Measurements from ENCODE around the gene CRABP1. TPM values are rescaled to one million over a fixed set of nuclear protein-coding genes. Genes with fewer than 3 reads are reported as not detected.

Gene CRABP1
- total RNA-seq, 1 donor from 2014 or later: 10.5 TPM

DNA sequence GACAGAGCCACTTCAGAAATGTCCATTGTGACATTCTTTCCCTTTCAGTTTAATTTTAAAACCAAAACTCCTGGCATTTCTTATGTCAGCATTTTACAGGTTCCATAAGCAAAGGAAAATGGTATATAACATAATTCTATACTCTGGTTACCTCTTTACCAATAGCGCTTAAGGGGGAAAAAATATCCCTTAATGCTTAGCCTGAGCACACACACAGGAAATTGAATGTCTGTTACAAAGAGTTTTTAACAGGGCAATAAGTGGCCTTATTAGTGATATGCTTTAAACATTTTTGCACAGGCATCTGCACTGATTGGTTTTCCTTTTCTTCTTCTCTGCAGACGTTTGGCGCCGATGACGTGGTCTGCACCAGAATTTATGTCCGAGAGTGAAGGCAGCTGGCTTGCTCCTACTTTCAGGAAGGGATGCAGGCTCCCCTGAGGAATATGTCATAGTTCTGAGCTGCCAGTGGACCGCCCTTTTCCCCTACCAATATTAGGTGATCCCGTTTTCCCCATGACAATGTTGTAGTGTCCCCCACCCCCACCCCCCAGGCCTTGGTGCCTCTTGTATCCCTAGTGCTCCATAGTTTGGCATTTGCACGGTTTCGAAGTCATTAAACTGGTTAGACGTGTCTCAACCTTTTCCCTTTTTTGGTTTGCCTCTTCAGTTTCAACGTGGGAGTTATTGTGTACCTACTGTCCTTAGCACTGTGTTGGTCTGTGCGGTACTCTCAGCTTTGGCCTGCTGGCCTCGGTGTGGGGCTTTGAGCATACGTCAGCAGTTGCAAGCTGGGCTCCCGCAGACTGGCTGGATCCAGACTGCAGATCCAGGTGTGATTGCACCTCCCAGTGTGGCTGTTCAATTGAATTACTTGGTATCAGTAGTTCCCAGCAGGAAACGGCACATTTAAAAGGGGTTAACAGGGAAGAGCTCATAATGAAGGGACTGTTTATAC lies 7.7 kb downstream of the CRABP1 start:
- DNase-seq: no peak

DNA sequence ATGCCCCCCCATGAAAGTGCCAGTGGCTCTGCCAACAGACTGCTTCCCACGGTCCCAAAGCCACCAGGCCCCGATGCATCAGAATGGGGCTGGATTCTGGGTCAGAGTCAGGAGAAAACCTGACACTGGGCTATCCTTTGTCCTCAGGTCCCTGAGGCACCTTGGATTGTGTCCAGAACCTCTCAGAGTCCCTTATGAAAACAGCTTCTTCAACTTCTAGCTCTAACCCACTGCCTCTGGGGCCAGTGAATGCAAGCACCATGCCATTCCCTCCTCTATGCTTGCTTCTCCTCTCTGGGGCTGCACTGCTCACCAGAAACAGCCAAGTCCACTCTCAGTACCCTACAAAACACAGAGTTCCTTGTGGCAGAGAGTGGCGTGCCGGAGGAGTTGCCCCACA lies 9.9 kb downstream of the CRABP1 start:
- no peak for DNase-seq

DNA sequence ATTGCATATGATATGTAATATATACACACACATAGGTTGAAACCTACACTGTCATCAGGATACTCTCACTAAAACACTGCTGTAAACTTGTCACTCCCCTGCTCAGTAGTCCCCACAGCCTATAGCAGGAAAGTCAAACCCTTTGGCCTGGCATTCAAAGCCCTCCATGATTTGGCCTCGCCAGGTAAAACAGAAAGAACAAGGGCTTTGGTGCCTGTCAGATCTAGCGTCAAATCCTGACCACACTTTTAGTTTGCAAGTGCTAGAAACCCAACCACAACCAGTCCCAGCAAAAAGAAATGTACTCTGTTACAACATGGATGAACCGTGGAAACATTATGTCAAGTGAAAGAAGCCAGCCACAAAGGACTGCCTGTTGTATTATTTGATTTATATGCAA lies 11.4 kb downstream of the CRABP1 start:
- no peak for DNase-seq

DNA sequence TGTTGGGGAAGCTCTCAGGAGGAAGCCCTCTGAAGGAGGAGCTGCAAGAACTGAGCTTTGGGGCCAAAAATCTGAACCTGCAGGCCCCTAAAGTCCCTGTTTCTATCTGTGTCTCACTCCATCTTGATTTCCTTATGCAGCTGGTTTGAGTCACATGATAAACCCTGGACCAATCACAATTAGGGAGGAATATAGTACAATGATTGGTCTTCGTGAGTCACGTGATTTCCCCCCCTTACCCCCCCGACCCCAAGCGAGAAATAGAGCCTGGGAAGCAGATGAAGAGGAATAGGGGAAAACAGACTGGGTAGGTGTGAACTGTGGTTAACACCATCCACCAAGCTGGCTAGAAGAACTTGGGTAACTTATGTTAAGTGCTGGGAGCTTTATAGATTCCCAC lies 12.9 kb downstream of the CRABP1 start:
- no peak for DNase-seq

DNA sequence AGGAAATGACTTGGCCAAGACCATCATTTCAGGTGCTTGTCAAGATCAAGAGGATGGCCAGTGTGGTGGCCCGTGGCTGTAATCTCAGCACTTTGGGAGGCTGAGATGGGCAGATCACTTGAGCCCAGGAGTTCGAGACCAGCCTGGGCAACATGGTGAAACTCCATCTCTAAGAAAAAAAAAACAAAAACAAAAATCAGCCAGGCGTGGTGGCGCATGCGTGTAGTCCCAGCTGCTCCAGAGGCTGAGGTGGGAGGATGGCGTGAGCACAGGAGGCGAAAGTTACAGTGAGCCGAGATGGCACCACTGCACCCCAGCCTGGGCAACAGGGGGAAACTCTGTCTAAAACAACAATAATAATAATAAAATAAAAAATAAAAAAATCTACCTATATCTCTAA lies 15.0 kb downstream of the CRABP1 start:
- DNase-seq: no peak

DNA sequence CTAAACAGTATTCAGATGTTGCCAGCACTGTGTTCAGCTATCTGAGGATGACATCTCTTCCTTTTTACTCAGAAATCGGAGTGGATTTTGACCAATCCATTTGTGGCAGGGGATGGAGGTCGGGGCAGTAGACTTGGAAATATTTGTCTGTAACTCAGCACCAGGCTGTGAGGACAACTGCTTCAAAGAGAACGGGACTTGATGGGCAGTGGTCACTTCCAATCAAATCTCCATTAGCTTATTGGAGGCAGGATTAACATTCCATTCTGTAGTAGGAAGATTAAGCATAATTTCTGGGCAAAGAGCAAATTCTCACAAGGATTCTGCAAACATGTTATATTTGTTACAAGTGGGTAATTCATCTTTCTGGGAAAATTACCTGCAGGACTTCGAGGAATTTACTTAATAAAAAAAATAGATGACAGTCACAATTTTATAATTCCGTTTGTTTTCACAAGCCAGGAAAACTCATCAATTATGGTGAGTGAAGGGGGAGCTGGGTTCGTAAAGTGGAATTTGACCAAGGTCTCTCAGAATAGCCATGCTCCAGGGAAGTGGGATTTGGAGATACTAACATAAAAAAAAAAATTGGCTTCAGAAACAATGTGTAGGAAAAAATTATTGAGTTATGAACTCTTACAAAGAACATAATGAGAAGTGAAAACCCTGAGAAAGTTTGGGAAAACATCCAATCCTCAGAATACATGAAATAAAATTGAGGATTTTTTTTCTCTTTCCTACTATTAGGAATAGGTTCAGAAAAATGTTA lies 18.1 kb downstream of the CRABP1 start:
- no peak for DNase-seq

DNA sequence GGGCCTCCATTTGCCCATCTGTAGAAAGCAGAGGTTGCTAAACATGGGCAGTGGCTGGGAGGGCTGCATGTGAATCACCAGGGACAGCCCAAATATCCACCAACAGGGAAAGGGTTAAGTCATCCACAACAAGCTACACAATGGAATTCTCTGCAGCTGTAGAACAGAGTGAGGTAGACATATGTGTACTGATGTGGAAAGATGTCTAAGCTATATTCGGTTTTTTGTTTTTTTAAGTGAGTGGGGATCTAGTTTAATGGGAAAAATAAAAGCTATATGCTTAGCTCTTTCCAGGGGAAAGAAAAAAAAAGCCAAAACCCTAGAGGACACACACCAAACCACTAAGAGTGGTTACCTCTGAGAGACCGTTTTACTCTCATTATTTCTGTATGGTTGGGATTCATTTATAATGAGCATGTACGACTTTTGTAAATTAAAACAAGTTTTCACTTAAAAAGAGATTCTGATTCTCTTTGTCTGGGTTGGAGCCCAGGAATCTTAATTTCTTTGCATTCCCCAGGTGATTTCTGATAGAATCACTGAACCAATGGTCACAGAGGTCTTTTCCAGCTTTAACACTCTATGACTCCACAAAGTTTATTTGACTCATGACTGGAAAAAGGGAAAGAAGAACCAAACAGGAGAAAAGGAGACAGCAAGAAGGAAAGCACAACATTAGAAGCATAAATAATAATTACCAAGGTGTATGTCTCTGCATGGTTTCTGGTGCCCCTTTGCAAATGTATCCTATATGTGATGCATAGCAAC lies 19.1 kb downstream of the CRABP1 start:
- no peak for DNase-seq

DNA sequence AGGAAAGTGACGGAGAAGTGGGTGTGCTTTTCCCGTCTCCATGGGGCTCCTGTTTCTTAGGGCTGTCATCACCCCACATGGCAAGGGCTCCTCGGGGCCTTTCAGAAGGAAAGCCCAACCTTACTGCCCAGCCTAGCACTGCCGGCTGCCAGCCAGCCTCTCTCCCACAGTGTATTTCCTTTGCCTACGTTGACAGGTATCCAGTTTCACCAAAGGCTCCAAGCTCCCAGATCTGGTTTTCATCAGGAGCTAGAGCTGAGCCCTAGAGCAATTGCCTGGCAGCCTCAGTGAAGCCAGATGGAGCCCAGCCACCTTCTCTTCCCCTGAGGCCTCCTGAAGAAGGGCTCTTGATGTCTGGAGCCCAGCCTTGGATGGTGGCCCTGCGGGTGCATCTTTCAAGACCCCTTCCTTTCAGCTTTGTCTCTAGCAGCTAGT lies 20.2 kb downstream of the CRABP1 start:
- no peak for DNase-seq

DNA sequence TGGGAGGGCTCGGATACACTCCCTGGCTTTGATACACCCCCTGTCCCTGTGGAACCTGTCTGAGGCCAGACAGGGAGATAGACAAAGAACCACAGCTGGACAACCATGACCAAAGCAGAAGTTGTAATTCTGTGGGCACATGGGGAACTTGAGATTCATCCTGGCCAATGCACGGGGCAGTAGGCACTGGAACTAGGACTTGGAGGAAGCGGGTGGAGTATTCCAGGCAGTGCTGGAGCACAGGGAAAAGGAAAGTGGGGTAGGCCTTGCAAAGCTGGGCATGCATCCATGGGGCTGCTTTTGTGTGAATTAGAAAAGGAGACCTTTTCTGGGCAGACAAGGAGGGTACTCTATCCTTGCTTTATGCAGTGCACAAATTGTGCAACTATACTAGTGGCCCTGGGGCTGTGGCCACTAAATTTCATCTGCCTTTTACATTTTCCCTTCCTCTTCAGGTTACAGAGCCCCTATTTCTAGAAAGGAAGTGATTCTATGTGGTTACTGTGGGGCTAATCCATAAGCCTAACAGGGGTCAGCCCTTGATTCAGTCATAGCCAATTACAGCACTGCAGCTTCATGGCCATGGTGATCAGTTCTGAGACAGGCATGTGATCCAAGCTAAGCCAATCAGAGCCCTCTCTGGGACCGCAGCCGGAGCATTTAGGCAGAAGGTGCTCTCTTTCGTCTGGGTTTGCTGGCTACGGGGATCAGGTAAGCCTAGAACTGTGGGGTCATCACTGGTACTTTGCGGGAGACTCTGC lies 21.0 kb downstream of the CRABP1 start:
- DNase-seq: no peak

DNA sequence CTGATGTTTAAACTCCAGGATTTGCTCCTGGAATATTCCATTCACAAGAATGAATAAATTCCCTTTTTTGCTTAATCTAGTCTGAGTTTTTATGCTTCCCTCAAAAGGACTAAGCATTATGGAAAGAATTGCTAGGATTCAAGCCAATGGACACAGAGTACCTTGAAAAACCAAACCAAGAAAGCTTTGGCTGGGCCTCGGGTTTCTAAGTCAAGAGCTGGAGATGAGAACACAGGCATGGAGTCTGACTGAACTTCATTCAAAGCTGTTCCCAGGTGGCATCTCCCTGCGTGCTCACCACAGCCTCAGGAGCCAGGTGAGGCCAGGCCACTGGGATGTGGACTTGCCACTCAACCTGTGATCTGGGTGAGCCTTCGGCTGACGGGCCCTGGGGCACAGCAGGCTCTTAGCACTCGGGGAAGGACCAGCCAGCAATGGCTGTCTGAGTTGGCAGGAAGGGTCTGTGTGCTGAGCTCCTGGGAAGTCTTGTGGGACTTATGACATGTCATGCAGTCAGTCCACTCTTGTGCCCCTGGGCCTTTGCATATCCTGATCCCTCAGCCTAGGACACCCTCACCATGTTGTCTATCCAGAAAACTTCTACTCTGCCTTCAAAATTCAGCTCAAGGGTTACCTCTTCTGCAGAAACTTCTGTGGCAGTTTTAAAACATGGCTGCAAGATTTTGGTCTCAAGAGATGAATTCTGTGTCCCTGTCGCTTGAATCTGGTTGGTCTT lies 21.8 kb downstream of the CRABP1 start:
- no peak for DNase-seq

DNA sequence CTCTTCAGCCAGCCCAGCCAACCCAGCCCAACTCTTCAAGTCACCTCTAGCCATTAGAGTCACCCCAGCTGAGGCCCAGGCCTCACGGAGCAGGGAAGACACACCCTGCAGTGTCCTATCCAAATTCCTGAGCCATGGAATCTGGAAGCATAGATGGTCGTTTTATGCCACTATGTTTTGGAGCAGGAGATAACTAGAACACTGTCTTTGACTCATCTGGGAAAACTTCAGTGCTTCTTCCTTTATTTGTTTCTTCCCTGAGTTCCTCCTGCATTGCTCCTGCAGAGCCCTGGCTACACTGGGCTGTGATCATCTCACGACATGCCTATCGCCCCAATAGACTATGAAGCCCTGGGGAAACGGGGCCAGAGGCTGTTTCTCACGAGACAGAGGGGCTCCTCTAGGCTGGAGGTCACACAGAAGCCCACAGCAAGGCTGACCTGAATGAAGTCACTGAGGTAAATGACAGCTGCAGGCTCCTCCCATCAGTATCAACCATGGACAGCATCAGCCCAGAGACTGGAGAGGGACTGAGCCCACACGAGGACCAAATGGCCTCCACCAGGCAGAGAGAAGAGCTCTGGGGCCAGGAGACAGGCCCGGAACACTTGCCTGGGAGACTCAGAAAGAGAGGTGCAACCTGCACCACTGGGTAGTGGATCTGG lies 22.7 kb downstream of the CRABP1 start:
- no peak for DNase-seq

DNA sequence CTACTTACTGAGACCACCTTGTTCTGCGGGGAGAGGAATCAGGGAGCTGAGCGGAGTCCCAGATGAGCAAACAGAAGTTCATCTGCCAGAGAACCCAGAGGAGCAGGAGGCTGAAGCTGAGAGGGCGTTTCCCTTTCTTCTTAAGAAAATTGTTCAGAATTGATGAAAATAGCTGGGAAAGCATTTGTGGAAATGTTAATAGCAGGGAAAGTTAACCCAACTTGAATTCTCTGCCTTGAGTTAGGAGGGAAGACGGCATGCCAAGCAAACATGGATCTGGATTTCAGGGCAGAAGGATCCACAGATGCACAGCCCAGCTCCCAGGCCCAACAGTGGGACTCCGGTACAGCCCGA lies 23.2 kb downstream of the CRABP1 start:
- DNase-seq: no peak

DNA sequence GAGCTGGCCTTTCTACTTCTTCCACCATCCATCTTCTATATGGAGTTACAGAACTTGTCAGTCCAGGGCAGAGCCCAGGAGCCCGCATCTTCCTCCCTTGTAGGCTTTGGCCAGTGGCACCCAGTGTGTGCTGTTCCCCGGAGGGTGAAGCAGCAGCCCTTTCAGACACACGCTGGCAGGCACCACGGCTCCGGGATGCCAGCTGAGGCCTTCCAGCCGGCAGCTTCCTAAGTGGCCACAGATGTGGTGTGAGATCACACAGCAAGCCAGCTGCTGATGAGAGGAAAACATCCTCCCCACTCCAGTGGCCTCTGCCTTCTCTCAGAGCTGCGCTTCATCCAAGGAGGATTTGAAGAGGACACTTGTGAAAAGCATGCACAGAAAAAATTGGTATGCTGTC lies 24.1 kb downstream of the CRABP1 start:
- DNase-seq: peak; percentile 44

DNA sequence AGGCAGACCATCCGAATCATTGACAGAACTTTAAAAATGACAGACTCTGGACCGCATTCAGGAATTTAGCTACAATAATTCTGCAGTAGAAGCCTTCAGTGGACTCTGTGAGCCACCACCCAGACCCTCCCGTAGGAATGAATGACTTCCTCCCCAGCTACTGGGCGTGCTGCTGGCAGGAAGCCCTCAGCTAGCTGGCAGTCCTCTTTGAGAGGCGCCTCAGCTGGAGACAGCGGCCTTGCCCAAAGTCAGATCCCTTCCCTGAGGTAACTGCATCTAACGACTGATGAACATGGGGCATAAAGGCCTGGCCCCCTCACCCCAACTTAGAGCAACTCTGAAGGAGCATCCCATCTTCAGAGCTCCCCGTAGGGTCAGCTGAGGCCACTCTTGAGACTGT lies 25.8 kb downstream of the CRABP1 start:
- no peak for DNase-seq

DNA sequence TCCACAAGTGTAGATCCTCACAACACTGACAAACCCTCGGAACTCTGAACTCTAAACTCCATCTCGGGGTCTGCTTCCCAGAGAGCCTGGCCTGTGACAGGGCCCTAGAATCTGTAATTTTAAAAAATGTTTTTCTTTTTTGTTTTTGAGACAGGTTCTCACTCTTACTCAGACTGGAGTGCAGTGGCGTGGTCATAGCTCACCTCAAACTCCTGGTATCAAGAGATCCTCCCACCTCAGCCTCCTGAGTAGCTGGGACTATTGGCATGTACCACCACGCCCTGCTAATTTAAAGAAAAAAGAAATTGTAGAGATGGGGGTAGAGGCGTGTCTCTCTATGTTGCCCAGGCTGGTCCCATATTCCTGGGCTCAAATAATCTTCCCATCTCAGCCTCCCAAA lies 26.2 kb downstream of the CRABP1 start:
- DNase-seq: no peak

DNA sequence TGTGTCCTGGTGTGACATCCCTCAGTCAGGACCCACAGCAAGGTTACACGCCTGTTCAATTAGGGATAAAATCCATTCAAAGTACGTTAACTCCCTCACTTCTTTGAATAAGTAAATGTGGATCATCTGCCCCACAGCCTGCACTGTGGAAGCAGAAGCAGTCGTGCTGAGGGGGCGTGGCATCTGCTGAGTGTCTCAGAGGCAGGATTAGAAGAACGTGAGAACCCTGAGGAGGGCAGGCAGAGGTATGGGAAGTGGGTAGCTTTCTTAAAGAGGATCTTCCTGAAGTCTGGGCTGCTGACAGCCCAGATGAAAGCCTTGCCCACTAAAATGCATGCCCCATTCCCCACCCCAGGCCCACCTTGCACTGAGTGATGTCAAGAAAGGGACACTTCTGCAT lies 28.5 kb downstream of the CRABP1 start:
- DNase-seq: no peak

DNA sequence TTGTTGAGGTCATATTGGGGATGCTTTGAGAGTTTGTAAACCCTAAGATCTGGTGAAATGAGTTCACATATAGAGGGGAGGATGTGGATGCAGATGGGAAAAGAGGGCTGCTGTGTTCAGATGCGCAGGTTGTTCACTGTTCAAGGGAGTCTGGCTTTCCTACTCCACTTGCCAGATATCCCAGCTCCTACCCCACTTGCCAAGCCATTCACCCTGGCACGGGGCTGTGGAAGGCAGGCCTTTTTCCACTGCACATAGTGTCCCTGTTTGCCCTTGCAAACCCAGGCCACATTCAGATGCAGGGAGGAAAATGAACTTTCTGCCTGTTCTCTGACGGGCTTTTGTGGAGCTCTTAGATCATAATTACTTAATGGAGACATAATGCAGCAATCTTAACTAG lies 29.0 kb downstream of the CRABP1 start:
- no peak for DNase-seq

DNA sequence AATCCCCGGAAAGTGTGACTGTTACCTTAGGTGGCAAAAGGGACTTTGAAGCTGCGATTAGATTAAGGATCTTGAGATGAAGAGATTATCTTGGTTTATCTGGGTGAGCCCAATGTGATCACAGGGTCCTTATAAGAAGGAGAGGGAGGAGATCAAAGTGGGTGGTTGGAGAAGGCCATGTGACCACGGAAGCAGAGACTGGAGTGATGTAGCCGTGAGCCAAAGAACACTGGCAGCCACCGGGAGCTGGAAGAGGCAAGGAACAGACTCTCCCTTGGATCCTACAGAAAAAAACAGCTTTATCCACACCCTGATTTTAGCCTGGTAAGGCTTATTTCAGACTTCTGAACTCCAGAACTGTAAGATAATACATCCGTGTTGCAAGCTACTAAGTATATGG lies 29.9 kb downstream of the CRABP1 start:
- DNase-seq: no peak

DNA sequence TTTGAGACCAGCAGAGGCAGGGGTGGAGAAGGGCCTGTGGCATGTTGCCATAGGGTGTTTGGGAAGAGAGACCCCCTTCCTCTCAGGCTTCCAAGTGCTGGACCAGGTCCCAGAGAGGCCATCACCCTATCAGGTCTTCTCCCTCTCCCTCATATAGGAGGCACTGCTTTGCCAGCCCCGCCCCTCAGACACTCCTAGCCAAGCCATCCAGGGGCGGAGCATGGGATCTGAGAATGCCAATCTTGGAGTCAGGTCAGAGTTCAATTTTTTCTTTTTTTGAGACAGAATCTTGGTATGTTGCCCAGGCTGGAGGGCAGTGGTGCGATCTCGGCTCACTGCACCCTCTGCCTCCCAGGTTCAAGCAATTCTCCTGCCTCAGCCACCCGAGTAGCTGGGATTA lies 32.7 kb downstream of the CRABP1 start:
- no peak for DNase-seq

DNA sequence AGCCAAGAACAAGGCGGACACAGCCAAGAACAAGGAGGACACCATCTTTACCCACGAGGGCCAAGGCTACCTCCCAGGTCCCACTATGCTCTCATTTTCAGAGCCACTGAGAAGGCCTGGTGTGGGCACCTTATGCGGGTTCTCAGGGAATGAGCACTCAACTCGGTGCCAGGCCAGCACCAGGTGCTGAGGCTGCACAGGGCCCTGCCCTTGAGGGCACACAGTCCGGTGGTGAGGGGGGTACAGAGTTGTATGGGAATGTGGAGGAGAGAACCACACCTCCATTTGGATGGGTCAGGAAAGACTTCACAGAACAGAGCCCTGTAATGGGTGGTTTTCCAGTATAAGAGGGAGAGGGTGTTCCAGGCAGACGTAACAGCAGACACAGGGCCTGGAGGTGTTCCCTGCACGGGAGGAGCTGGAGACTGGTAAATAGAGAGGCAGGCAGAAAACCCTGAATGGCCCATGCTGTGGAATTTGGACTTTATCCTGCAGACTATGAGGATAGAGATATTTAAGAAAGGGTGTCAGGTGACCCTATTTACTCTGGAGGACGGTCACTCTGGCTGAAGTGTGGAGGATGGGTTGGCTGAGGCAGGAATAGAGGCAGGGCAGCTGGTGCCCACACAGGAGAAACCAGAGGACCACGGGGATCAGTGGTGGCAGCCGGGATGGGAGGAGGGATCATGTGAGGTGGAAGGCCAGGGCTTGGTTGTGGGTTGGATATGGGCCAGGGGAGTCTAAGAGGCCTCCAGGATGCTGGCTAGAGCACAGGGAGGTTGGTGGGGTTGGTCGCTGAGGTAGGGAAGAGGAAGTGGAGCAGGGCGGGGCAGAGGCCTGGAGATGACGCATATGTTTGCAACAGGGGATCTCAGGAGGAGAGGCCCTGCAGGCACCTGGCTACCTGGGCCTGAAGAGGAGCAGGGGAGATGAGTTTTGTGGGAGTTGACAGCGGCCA lies 34.6 kb downstream of the CRABP1 start:
- no peak for DNase-seq
